ENCODE measurements around the gene TERT.

Gene TERT

DNA sequence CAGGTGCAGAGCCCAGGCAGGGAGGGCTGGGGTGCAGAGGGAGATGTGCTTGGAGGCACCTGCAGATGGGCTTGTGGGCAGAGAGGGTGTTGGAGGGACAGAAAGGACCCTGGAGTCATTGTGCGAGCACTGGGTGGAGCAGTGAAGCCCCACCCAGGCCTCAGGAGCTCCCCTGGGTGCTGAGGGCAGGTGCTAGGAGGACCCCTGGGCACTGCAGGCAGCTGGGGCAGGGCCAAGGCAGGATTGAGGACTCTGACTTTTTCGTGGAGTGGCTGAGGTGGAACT lies 80.0 kb downstream of the TERT start:
- no peak for DNase-seq
- TF ChIP-seq POLR2A (IDR thresholded peaks at IDR 0.05; ENCODE audit: low read length) (no peak), GATA1 (IDR thresholded peaks at IDR 0.05; ENCODE audit: low read depth, low read length) (no peak)

DNA sequence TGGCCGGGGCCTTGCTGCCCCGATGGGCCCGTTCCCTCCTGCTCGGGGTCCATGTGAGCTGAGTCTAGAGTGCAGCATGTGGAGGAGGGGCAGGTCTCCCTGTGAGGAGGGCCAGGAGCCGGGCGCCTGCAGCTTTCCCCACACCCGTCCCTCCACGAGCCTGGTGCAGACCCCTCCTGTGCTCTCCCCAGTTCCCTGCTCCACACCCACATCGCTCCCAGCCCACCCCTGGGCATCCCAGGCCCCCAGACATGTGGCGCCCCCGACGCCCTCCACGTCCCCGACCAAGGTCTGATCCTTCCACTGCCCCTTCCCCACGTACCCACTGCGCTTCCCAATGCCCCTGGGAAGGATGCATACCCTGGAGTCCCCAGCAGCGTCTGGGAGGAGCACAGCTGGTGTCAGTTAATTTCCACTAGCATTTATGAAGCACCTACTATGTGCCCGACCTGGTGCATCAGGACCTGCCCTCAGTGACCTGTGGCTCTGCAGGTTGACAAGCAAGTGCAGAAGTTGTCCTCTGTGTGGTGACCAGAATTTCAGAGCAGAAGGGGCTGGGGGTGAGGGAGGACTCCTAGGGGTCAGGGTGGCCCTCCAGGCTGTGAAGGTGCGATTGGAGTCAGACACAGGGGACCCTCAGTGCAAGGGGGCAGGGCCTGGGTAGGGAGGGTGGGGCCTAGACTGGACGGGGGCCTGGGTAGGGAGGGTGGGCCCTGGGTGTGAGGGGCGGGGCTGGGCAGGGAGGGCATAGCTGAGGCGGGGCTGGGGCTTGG lies 80.5 kb downstream of the TERT start:
- no peak for TF ChIP-seq GATA1 (IDR thresholded peaks at IDR 0.05; ENCODE audit: low read depth, low read length)
- DNase-seq: no peak

DNA sequence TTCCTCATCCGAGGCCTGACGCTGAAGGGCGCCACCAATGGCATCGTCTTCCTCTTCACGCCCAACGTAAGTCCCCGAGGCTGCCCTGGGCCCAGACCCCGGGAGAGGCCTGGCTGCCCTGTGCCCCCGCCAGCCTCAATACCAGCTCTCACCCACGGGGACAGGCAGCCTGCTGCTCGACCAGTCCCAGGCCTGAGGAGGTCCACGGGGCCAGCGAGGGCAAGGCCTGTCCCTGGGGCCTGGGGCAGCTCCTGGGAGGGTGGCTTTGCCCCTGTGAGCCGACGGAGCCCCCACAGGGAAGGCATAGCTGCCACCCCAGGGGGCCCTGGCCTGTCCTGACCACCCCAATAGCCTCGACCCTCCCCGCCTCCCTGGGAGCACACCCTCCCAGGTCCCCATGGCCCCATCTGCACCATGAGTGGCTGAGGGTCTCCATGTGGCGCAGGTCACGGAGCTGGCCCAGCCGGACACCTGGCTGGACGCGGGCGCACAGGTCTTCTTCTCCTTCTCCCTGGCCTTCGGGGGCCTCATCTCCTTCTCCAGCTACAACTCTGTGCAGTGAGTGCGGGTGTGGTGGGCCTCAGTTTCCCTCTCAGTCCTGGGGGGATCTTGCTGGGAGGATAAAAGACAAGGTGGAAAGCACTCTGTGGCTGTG lies 81.2 kb downstream of the TERT start:
- DNase-seq: no peak
- no peak for TF ChIP-seq POLR2A (IDR thresholded peaks at IDR 0.05; ENCODE audit: low read length)
- TF ChIP-seq GATA1 (IDR thresholded peaks at IDR 0.05; ENCODE audit: low read depth, low read length): no peak

GRCh38 chr5:1212881-1213280 lies 82.0 kb downstream of the TERT start:
- TF ChIP-seq GATA1 (IDR thresholded peaks at IDR 0.05; ENCODE audit: low read depth, low read length) (no peak), POLR2A (IDR thresholded peaks at IDR 0.05; ENCODE audit: low read length) (no peak)
- no peak for DNase-seq

GRCh38 chr5:1212271-1212670 lies 82.6 kb downstream of the TERT start:
- DNase-seq: no peak
- TF ChIP-seq POLR2A (IDR thresholded peaks at IDR 0.05; ENCODE audit: low read length): no peak
- TF ChIP-seq GATA1 (IDR thresholded peaks at IDR 0.05; ENCODE audit: low read depth, low read length): no peak

GRCh38 chr5:1211701-1212100 lies 83.2 kb downstream of the TERT start:
- peak in 1 of 2 experiments; percentile 15 for DNase-seq
- TF ChIP-seq GATA1 (IDR thresholded peaks at IDR 0.05; ENCODE audit: low read depth, low read length) (no peak), POLR2A (IDR thresholded peaks at IDR 0.05; ENCODE audit: low read length) (no peak)

DNA sequence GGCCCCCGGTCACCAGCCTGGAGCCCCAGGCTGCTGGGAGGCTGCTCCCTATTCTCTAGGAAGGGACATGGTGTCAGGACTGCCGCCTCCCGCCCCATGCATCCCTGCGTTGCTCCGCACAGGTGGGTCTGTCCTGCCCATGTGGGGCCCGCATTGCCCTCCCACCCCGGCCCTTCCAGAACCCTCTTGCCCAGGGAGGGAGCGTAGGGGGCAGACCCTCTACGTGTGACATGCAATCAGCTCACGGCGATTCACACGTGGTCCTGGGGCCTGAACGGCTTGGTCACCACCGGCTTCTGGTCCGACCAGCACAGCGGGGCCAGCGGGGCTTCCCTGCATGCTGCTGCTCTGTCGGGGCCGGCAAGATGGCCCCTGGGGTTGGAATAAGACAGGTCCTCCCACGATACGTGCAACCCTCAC lies 84.0 kb downstream of the TERT start:
- no peak for DNase-seq
- TF ChIP-seq POLR2A (IDR thresholded peaks at IDR 0.05; ENCODE audit: low read length): no peak
- no peak for TF ChIP-seq GATA1 (IDR thresholded peaks at IDR 0.05; ENCODE audit: low read depth, low read length)

- TF ChIP-seq POLR2A (IDR thresholded peaks at IDR 0.05; ENCODE audit: low read length) (no peak), GATA1 (IDR thresholded peaks at IDR 0.05; ENCODE audit: low read depth, low read length) (no peak)
- no peak for DNase-seq
Observed at GRCh38 chr5:1209896-1210776, 84.7 kb downstream of the TERT start.

GRCh38 chr5:1209489-1209852 lies 85.4 kb downstream of the TERT start:
- no peak for TF ChIP-seq GATA1 (IDR thresholded peaks at IDR 0.05; ENCODE audit: low read depth, low read length)
- no peak for TF ChIP-seq POLR2A (IDR thresholded peaks at IDR 0.05; ENCODE audit: low read length)
- no peak for DNase-seq

GRCh38 chr5:1208743-1209488 lies 86.0 kb downstream of the TERT start:
- no peak for TF ChIP-seq POLR2A (IDR thresholded peaks at IDR 0.05; ENCODE audit: low read length)
- TF ChIP-seq GATA1 (IDR thresholded peaks at IDR 0.05; ENCODE audit: low read depth, low read length): no peak
- no peak for DNase-seq

- no peak for DNase-seq
- TF ChIP-seq POLR2A (IDR thresholded peaks at IDR 0.05; ENCODE audit: low read length): no peak
- no peak for TF ChIP-seq GATA1 (IDR thresholded peaks at IDR 0.05; ENCODE audit: low read depth, low read length)
Observed at GRCh38 chr5:1208221-1208742, 86.6 kb downstream of the TERT start.

- no peak for DNase-seq
- TF ChIP-seq POLR2A (IDR thresholded peaks at IDR 0.05; ENCODE audit: low read length) (no peak), GATA1 (IDR thresholded peaks at IDR 0.05; ENCODE audit: low read depth, low read length) (no peak)
Observed at GRCh38 chr5:1207555-1207954, 87.3 kb downstream of the TERT start.

- no peak for TF ChIP-seq POLR2A (IDR thresholded peaks at IDR 0.05; ENCODE audit: low read length)
- no peak for TF ChIP-seq GATA1 (IDR thresholded peaks at IDR 0.05; ENCODE audit: low read depth, low read length)
- no peak for DNase-seq
Observed at GRCh38 chr5:1206521-1207412, 88.1 kb downstream of the TERT start.
